ENCODE results near the gene MYO6.

Gene MYO6

GRCh38 chr6:75947935-75948334 is 198.9 kb downstream of the MYO6 start:
- no peak for DNase-seq (ENCODE audit: low read depth in 2 of 2)

- DNase-seq (ENCODE audit: low read depth in 2 of 2) = no peak
Measured at GRCh38 chr6:75952128-75952527, 203.1 kb downstream of the MYO6 start.

GRCh38 chr6:75963569-75963968 is 214.5 kb downstream of the MYO6 start:
- no peak for DNase-seq (ENCODE audit: low read depth in 2 of 2)

GRCh38 chr6:75968143-75968542 is 219.1 kb downstream of the MYO6 start:
- no peak for DNase-seq (ENCODE audit: low read depth in 2 of 2)
